HCT116 (cell line): ENCODE data around the gene SOAT2. TPM values are rescaled to one million over a fixed set of nuclear protein-coding genes. Genes with fewer than 3 reads are reported as not detected.
A peak's percentile ranks its signal among the peaks of the same experiment; 100 is the strongest.

Experiments
- ATAC-seq: fragments of 200-7000 bp; cut with Tn5 transposase; 2 replicates; pipeline ENCODE4 v1.9.1; 2020; ENCODE audit warnings: mild to moderate bottlenecking, moderate library complexity
- BruUV-seq: library from RNA; stranded (reverse); fragments of 400-500 nt; replicated peaks from 2 replicates; lab custom pipeline; 2021; lab: Mats Ljungman, UMichigan
- CTCF ChIA-PET: fragments of 300-600 bp; sonication (Branson Sonifier 250); formaldehyde crosslinking; loops from one replicate; lab custom pipeline; 2021; ENCODE audit warnings: antibody characterized with exemption; lab: Charles Lee
- POLR2A ChIA-PET: fragments of 300-600, 350-600 bp; sonication (Branson Sonifier 250); formaldehyde crosslinking; loops from one replicate; lab custom pipeline; 2021; ENCODE audit warnings: antibody characterized with exemption; lab: Charles Lee
- RAD21 ChIA-PET, 2 experiments: fragments of 300-600 bp; sonication (Branson Sonifier 250); formaldehyde crosslinking; loops; one replicate each; lab custom pipeline; 2023; ENCODE audit warnings: low total read pairs in 2 of 2; ENCODE audit not compliant: uncharacterized antibody in 2 of 2, unreplicated experiment in 2 of 2, low non-redundant PET in 1 of 2; lab: Charles Lee
- DNase-seq: peaks from one replicate; pipeline ENCODE4 v3.0.0-alpha.2; 2010; ENCODE audit warnings: low read depth, low spot score
- H2AFZ ChIP-seq: fragments of 200-600 bp; shearing (Covaris generic), sonication (generic); 2 replicates; pipeline ENCODE4 v1.6.1; 2017; ENCODE audit warnings: low read depth, mixed run types, mixed read lengths, antibody characterized with exemption, low read length; ENCODE audit not compliant: poor library complexity, severe bottlenecking
- H3K27ac ChIP-seq: 2 replicates; pipeline ENCODE4 v1.5.1; 2012; ENCODE audit warnings: low read depth, low read length
- H3K27me3 ChIP-seq: fragments of 200-600 bp; sonication (generic); 2 replicates; pipeline ENCODE4 v1.6.1; 2016; ENCODE audit warnings: mixed run types, low read length, mixed read lengths; ENCODE audit not compliant: insufficient read depth
- H3K36me3 ChIP-seq, 2 experiments: fragments of 200-500 bp in 1 of 2; fragments of 200-600 bp in 1 of 2; sonication (Bioruptor generic) in 1 of 2; sonication (generic) in 1 of 2; 2 replicates each; pipeline versions ENCODE4 v1.5.1 to v1.6.1; 2014 to 2016; ENCODE audit warnings: low read length in 2 of 2, inconsistent platforms in 1 of 2, mixed read lengths in 1 of 2, mixed run types in 1 of 2; ENCODE audit not compliant: insufficient read depth in 2 of 2, control insufficient read depth in 1 of 2
- H3K4me1 ChIP-seq, 2 experiments: fragments of 200-600 bp in 1 of 2; sonication (generic) in 1 of 2; 2 replicates each; pipeline versions ENCODE4 v1.5.1 to v1.6.1; 2012 to 2017; ENCODE audit warnings: low read length in 2 of 2, inconsistent platforms in 1 of 2, mild to moderate bottlenecking in 1 of 2, mixed read lengths in 1 of 2, mixed run types in 1 of 2, moderate library complexity in 1 of 2; ENCODE audit not compliant: insufficient read depth in 2 of 2, control insufficient read depth in 1 of 2
- H3K4me2 ChIP-seq: fragments of 200-600 bp; sonication (generic); 2 replicates; pipeline ENCODE4 v1.6.1; 2017; ENCODE audit warnings: mixed run types, low read length, mixed read lengths
- H3K4me3 ChIP-seq, 2 experiments: fragments of 200-600 bp in 1 of 2; sonication (generic) in 1 of 2; replicated peaks in 1 of 2; 2 replicates each; pipeline ENCODE4 v1.5.1; 2011 to 2016; ENCODE audit warnings: low read length in 2 of 2, control low read depth in 1 of 2, low read depth in 1 of 2, mild to moderate bottlenecking in 1 of 2, mixed read lengths in 1 of 2, mixed run types in 1 of 2
- H3K79me2 ChIP-seq: fragments of 200-600 bp; sonication (generic); 2 replicates; pipeline ENCODE4 v1.6.1; 2017; ENCODE audit warnings: mild to moderate bottlenecking, mixed run types, low read length, moderate library complexity, mixed read lengths; ENCODE audit not compliant: insufficient read depth
- H3K9ac ChIP-seq: fragments of 200-600 bp; sonication (generic); 2 replicates; pipeline ENCODE4 v1.6.1; 2016; ENCODE audit warnings: low read length, mixed read lengths
- H3K9me2 ChIP-seq: fragments of 200-600 bp; sonication (generic), shearing (Covaris generic); 2 replicates; pipeline ENCODE4 v1.6.1; 2017; ENCODE audit warnings: mixed run types, mild to moderate bottlenecking, moderate library complexity; ENCODE audit not compliant: insufficient read depth
- H3K9me3 ChIP-seq, 2 experiments: fragments of 200-500 bp in 1 of 2; fragments of 200-600 bp in 1 of 2; sonication (Bioruptor generic) in 1 of 2; sonication (generic) in 1 of 2; 2 replicates each; pipeline ENCODE4 v1.6.1; 2014 to 2017; ENCODE audit warnings: low read length in 2 of 2, mixed read lengths in 2 of 2, inconsistent platforms in 1 of 2, low read depth in 1 of 2, mild to moderate bottlenecking in 1 of 2, mixed run types in 1 of 2, moderate library complexity in 1 of 2; ENCODE audit not compliant: control insufficient read depth in 1 of 2, insufficient read depth in 1 of 2
- H4K20me1 ChIP-seq: fragments of 200-600 bp; sonication (generic), shearing (Covaris generic); 2 replicates; pipeline ENCODE4 v1.6.1; 2017; ENCODE audit warnings: mixed run types, mild to moderate bottlenecking, moderate library complexity; ENCODE audit not compliant: insufficient read depth
- CTCF ChIP-seq, 3 experiments: fragments of 200-600 bp in 1 of 3; sonication (generic) in 1 of 3; IDR thresholded peaks in 2 of 3; conservative IDR thresholded peaks in 1 of 3; 2 replicates each; pipeline ENCODE4 v1.5.1; 2012 to 2017; ENCODE audit warnings: low read depth in 2 of 3, low read length in 2 of 3, antibody characterized with exemption in 1 of 3, borderline replicate concordance in 1 of 3, control low read depth in 1 of 3, mild to moderate bottlenecking in 1 of 3, mixed read lengths in 1 of 3, mixed run types in 1 of 3, moderate library complexity in 1 of 3; ENCODE audit not compliant: insufficient read depth in 1 of 3
- EZH2phosphoT487 ChIP-seq: fragments of 200-600 bp; IDR thresholded peaks from 2 replicates; pipeline ENCODE4 v1.6.1; 2018; ENCODE audit warnings: antibody characterized with exemption, borderline replicate concordance
- POLR2A ChIP-seq: IDR thresholded peaks from 2 replicates; pipeline ENCODE4 v1.7.0; 2011; ENCODE audit warnings: borderline replicate concordance; ENCODE audit not compliant: insufficient read depth, insufficient read length; ENCODE audit errors: extremely low read depth
- REST ChIP-seq: IDR thresholded peaks from 2 replicates; pipeline ENCODE4 v1.6.1; 2012; ENCODE audit warnings: low read depth
- SIN3A ChIP-seq: IDR thresholded peaks from 2 replicates; pipeline ENCODE4 v1.6.1; 2012; ENCODE audit warnings: low read depth
- SRF ChIP-seq: IDR thresholded peaks from 2 replicates; pipeline ENCODE4 v1.6.1; 2012; ENCODE audit warnings: low read depth
- YY1 ChIP-seq: IDR thresholded peaks from 2 replicates; pipeline ENCODE4 v1.6.1; 2011; ENCODE audit warnings: low read length, low read depth, moderate library complexity, mild to moderate bottlenecking; ENCODE audit not compliant: insufficient replicate concordance; ENCODE audit errors: extremely low read depth
- ZFX ChIP-seq: fragments of 450-650 bp; IDR thresholded peaks from 2 replicates; pipeline ENCODE4 v1.6.1; 2017
- intact Hi-C: fragments of 100-400 bp; cut with micrococcal nuclease; formaldehyde crosslinking; loops from 2 replicates; pipeline ENCODE4 v1.10.0; 2022
- total RNA-seq: library from RNA; stranded (reverse); gene quantifications from one replicate; pipeline ENCODE4 v1.2.1, GENCODE V29; 2021; ENCODE audit not compliant: unreplicated experiment
- TF ChIP-seq, protein P1 (sequence below): IDR thresholded peaks from 2 replicates; pipeline ENCODE4 v1.6.1; 2011; ENCODE audit warnings: mild to moderate bottlenecking, low read length, moderate library complexity; ENCODE audit not compliant: insufficient replicate concordance; ENCODE audit errors: extremely low read depth
- TF ChIP-seq, protein P2 (sequence below): IDR thresholded peaks from 2 replicates; pipeline ENCODE4 v1.6.1; 2012

Gene SOAT2
- total RNA-seq, 1 experiment from 2014 or later: 0.17 TPM

DNA sequence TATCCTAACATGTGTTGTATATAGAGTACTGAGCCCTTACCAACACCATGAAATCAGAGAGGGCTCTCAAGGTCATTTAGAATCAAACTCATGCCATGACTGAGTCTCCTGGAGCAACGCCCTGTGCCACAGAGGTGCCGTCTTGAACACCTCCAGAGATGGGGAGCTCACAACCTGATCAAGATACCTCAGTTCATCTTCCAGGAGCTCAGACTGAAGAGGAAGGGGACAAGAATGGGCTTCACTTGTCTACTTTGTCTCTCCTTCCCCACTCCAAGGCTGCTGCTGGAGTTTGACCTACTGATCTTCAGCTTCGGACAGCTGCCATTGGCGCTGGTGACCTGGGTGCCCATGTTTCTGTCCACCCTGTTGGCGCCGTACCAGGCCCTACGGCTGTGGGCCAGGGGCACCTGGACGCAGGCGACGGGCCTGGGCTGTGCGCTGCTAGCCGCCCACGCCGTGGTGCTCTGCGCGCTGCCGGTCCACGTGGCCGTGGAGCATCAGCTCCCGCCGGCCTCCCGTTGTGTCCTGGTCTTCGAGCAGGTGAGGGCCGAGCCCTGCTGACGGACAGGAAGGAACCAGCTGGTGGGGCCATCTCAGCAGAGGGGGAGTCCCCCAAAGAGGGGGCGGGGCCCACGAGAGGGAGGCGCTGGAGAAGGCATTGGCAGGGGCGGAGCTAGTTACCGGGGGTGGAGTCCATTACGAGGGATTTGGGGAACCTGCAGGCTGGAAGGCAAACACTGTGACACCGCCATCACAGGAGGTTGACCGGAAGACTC, 12.0 kb downstream of the SOAT2 start:
- BruUV-seq: no TSS peak
- peak; percentile 70 for ATAC-seq
- POLR2A ChIA-PET: no interaction called here

More for the DNA sequence above, 12.0 kb downstream of the SOAT2 start:
- intact Hi-C loops: no loop called here
- no peaks in the 10 kb centered on the region for H3K9me3 ChIP-seq
- ChIA-PET RAD21 (no interaction called here), CTCF (no interaction called here)
- no peaks in the 10 kb centered on the region for H3K79me2 ChIP-seq
- H3K9me2 ChIP-seq: no peaks in the 10 kb centered on the region
- no peaks in the 10 kb centered on the region for H3K36me3 ChIP-seq
- H4K20me1 ChIP-seq: no peaks in the 10 kb centered on the region
- H3K4me2 ChIP-seq: no peak overlapping the region
- DNase-seq: no peak
- H3K27me3 ChIP-seq: no peaks in the 10 kb centered on the region
- no peak overlapping the region for H3K4me3 ChIP-seq
- TF ChIP-seq YY1: no peak
- TF ChIP-seq SRF: no peak
- no peak for TF ChIP-seq POLR2A
- no peak for TF ChIP-seq REST
- TF ChIP-seq ZFX: no peak
- TF ChIP-seq CTCF (IDR thresholded peaks at IDR 0.05 in 2 of 3, conservative IDR thresholded peaks at IDR 0.05 in 1 of 3; ENCODE audit: borderline replicate concordance in 1 of 3, insufficient read depth in 1 of 3, low read depth in 2 of 3, low read length in 2 of 3): no peak
- no peak for TF ChIP-seq SIN3A
- no peak for TF ChIP-seq EZH2phosphoT487
- TF ChIP-seq, protein P1, sequence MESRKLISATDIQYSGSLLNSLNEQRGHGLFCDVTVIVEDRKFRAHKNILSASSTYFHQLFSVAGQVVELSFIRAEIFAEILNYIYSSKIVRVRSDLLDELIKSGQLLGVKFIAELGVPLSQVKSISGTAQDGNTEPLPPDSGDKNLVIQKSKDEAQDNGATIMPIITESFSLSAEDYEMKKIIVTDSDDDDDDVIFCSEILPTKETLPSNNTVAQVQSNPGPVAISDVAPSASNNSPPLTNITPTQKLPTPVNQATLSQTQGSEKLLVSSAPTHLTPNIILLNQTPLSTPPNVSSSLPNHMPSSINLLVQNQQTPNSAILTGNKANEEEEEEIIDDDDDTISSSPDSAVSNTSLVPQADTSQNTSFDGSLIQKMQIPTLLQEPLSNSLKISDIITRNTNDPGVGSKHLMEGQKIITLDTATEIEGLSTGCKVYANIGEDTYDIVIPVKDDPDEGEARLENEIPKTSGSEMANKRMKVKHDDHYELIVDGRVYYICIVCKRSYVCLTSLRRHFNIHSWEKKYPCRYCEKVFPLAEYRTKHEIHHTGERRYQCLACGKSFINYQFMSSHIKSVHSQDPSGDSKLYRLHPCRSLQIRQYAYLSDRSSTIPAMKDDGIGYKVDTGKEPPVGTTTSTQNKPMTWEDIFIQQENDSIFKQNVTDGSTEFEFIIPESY: no peak
- TF ChIP-seq, protein P2, sequence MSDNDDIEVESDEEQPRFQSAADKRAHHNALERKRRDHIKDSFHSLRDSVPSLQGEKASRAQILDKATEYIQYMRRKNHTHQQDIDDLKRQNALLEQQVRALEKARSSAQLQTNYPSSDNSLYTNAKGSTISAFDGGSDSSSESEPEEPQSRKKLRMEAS: no peak
- no peak overlapping the region for H3K27ac ChIP-seq
- H3K9ac ChIP-seq: no peak overlapping the region
- H2AFZ ChIP-seq: no peak overlapping the region
- no peaks in the 10 kb centered on the region for H3K4me1 ChIP-seq
